Stimulated activated CD4-positive, alpha-beta T cell treated with anti-CD3 and anti-CD28 coated beads, Interleukin-1b, Interleukin-23, amount 100 ng/mL, for 1 hour (primary cell): ENCODE data around the gene CCDC51.
"Not testable (repeated sequence)": the region's sequence is repeated elsewhere in the genome, so short reads cannot be mapped to it uniquely, and the experiment has no call there.

ENCODE experiments used
- DNase-seq, 2 donors: peaks; one replicate each; pipeline ENCODE4 v3.0.0-alpha.2; 2020; ENCODE audit warnings: low read depth in 2 of 2

The CCDC51 gene, protein sequence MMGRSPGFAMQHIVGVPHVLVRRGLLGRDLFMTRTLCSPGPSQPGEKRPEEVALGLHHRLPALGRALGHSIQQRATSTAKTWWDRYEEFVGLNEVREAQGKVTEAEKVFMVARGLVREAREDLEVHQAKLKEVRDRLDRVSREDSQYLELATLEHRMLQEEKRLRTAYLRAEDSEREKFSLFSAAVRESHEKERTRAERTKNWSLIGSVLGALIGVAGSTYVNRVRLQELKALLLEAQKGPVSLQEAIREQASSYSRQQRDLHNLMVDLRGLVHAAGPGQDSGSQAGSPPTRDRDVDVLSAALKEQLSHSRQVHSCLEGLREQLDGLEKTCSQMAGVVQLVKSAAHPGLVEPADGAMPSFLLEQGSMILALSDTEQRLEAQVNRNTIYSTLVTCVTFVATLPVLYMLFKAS

DNA sequence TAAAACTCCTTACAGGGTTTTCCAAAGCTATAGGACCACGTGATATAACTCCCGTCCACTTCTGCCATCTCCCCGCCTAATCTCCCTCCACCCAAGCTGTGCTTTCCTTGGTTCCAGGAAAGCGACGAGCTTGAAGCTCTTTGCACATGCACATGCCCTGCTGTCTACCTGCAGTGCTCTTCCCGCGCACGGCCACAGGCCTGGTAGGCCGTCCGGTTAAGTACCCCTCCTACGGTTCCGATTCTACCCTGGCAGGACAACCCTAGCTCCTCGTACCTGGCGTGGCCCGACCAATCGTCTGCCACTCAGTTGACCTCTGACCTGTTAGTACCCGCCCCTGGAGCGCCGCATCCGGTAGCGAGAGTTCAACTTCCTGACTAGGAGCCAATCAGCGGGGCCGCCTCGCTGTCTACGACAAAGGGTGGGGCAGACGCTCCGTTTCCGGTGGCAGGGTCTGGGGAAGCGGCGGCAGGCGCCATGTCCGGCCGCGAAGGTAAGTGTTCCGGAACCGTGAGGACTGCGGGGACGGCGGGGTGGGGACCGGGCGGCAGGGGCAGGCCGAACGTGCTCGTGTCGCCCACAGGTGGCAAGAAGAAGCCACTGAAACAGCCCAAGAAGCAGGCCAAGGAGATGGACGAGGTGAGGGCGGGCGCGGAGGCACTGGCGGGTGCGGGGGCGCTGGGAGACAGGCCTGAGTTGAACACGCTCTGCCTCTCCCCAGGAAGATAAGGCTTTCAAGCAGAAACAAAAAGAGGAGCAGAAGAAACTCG lies at the start of gene CCDC51, which contains the start of gene TMA7:
Gene CCDC51 (minus strand): TSS at position 300 of the 770 bp plus-strand sequence. CDS start 4,991 bp downstream, outside the sequence.
Gene TMA7 (plus strand): TSS at position 438 of the 770 bp plus-strand sequence. CDS start 40 bp downstream, at position 478.
- peak; percentile 92 to 94 for DNase-seq

DNA sequence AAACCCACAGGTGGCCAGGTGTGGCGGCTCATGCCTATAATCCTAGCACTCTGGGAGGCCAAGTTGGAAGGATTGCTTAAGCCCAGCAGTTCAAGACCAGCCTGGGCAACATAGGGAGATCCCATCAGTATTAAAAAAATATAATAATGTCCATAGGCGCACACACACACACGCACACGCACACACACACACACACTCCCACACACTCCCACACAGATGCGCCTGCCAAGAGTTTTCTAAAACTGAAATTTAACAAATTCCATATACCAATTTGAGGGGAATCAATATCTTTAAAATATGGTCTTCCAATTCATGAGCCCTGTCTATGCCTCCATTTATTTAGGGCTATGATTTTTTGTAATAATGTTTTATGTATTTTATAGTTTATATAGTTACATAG lies 47.0 kb upstream of the CCDC51 start:
- DNase-seq: no peak

DNA sequence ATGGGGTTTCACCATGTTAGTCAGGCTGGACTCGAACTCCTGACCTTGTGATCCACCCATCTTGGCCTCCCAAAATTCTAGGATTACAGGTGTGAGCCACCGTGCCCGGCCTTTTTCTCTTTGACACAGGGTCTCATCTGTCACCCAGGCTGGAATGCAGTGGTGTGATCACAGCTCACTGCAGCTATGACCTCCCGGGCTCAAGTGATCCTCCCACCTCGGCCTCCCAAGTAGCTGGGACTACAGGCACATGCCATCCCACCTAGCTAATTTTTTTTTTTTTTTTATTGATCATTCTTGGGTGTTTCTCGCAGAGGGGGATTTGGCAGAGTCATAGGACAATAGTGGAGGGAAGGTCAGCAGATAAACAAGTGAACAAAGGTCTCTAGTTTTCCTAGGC lies 42.9 kb upstream of the CCDC51 start:
- not testable (repeated sequence) for DNase-seq

DNA sequence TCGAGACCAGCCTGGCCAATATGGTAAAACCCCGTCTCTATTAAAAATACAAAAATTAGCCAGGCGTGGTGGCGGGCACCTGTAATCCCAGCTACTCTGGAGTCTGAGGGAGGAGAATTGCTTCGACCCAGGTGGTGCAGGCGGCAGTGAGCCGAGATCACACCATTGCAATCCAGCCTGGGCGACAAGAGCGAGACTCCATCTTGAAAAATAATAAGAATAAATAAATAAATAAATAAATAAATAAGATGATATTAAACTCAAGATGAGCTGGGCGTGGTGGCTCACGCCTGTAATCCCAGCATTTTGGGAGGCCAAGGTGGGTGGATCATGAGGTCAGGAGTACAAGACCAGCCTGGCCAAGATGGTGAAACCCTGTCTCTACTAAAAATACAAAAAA lies 41.0 kb upstream of the CCDC51 start:
- DNase-seq: not testable (repeated sequence)

DNA sequence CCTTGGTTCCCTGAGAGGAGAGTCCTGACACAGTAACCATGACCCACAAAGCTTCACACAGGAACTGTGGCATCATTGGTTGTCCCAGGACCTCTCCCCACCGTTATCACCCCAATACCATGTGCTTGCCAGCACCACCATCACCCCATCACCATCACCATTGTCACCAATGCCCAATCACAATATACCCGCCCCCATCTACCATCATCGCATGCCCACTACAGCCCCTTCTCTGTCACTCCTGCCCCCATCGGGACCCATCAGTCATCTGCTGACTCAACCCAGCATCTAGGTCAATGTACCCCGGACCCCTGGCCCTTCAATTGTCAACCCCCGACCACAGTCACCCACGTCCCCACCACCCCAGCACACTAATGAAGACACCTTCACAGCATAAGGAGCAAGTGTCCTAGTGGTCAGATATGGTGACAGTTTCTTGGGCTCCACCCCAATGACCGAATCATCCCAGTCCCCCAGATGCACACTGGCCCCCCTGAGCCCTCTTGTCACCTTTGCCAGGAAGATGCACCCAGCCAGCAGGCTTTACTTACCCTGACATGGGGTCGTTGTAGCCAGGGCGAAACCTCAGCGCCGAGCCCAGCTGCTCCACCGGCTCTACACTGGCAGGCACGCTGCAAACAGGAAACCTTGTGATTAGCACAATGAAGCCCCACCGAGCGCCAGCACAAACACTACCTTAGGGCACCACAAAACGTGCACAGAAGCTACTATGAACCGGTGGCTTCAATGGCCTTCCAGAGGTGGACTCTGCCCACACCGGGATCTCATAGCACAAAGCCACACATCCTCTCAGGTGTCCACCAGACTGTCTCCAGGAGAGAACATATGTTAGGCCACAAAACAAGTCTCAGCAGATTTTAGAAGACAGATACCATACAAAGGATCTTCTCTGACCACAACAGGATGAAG lies 39.0 kb upstream of the CCDC51 start:
- no peak for DNase-seq

DNA sequence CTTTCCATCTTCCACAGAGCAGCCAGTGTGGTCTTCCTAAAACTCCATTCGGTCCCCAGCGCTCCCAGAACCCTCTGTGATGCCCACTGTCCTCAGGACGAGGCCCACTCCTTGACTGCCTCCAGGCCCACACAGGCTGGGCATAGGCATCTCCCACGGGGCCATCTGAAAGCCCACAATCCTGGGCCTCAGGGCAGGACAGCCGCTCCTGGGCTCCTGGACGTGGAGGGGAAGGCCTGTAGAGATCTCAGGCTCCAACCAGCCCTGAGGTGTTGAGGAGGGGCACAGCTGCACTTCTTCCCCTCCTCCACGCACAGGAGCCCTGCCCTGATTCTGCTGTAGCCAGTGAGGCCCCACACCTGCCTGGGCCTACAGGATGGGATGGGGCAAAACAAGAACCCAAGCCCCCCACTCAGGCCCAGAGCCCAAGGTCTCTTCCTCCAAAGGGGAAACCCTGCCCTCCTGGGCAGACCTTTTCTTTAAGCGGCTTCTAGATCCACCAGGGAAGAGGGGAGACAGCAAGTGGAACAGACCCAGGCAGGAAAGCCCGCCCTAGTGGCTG lies 38.1 kb upstream of the CCDC51 start:
- no peak for DNase-seq

DNA sequence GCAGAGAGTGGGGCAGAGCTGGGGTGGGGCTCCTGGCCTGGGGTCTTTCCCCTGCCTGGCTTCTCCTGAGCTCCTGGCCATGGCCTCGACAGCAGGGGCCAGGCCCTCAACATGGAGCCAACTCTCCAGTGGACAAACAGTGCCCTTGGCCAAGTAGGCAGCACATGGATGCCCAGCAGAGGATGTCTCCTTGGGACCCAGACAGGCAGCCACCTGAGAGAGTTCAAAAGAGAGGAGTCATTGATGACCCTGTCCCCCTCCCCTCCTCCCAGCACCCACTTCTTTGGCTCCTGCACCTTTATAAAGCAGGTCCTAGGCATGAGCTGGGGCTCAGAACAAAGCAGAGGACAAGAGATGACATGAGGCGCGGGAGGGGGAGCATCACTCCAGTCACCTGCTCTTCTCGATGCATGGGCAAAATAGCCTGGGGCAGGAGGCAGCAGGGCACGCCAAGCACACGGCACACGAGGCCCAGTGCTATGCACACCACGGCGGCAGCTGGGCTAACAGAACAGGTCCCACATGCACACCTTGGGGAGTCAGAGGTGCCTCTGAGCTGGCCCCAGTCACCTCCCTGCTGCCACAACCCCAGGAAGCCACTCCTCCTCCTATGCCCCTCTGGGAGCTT lies 36.6 kb upstream of the CCDC51 start:
- no peak for DNase-seq

DNA sequence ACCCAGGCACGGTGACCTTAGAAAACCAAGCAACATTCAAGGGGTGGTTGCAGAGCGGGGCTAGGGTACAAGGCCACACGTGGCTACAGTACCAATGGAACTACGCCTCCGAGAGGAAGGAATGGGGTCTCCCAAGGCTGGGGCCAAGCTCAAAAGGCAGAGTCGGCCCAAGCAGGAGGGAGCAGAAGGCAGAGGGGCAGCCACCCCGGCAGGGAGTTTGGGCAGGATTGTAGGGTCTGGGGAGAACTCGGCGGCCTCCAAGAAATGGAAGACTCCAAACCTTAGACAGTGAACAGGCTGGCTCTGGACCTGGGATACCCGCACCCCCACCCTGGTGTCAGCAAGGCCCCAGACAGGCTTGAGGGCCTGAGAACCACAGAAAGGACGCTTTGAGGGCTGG lies 35.3 kb upstream of the CCDC51 start:
- no peak for DNase-seq

DNA sequence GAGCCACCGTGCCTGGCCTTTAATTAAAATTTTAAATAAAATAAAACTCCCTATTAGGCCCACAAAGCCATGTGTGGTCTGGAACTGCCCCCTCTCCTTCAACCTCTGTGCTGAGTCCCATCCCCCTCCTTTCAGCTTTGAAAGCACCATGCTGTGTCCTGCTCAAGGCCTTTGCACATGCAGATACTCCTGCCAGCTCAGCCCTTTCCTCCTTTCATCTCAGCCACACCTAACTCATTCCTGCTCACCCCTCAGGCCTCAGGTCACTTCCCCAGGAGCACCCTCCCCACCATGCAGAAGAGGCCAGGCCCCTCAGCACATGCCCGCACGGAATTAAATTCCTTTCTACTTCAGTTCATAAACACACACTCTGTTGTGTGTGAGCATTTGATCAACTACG lies 34.7 kb upstream of the CCDC51 start:
- DNase-seq: no peak

DNA sequence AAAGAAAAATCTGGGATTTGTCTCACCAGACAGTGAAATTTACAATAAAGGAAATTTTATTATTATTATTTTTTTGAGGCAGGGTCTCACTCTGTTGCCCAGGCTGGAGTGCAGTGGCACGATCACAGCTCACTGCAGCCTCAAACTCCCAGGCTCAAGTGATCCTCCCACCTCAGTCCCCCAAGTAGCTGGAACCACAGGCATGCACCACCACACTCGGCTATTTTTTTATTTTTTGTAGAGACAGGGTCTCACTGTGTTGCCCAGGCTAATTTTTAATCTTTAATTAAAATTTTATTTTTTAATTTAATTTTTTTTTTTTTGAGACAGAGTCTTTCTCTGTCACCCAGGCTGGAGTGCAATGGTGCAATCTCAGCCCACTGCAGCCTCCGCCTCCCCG lies 34.1 kb upstream of the CCDC51 start:
- not testable (repeated sequence) for DNase-seq

DNA sequence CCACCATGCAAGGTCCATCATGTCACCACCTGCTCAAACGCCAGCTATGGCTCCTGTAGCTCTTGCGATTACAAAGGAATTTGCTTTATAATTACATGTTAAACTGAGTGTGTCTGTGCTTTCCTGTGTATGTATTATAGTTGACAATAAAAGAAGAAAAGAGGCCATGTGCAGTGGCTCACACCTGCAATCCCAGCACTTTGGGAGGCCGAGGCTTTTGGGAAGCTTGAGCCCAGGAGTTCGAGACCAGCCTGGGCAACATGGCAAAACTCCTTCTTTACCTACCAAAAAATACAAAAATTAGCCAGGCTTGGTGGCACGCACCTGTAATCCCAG lies 33.7 kb upstream of the CCDC51 start:
- no peak for DNase-seq

DNA sequence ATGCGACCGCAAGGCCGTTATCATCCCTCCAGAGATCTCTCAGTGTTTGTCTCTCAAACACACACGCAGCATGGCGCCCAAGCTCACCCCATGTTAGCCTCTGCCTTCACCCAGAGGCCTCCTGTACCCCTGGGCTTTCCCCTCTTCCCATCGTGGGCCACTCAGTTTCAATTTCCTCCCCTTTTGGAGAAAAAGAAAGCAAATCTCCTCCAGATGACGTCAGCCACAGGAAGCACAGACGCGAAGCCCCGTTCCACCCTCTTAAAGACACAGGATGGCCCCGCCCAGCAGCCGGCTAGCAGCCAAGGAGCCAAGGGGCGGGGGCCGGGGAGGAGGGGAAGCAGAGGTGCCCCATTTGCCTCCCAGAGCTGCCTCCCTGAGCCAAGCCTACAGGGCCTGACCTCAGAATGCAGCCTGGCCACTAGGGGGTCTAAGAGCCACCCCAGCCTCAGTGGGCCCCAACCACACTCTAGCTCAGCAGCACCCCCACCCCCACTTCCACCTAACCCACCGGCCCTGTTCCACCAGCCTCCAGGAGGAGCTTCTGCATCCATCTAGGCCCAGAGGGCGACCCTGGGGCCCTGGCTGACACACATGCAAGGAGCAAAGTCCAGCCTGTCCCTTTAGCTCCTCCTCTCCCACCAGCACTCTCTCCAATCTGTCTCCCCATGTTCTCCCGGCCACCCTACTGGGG lies 33.2 kb upstream of the CCDC51 start:
- peak; percentile 79 to 83 for DNase-seq

DNA sequence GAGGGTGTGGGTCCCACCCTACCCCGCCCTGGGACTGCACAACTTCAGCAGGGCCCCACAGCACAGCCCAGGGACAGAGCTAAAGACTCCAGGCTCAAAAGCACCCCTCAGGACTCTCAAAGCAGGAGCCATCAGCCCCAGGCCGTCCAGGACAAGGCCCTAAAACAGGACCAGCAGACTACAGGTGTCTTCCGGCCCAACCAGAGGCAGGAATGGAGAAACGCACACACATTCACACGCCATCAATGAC lies 32.7 kb upstream of the CCDC51 start:
- DNase-seq: no peak

DNA sequence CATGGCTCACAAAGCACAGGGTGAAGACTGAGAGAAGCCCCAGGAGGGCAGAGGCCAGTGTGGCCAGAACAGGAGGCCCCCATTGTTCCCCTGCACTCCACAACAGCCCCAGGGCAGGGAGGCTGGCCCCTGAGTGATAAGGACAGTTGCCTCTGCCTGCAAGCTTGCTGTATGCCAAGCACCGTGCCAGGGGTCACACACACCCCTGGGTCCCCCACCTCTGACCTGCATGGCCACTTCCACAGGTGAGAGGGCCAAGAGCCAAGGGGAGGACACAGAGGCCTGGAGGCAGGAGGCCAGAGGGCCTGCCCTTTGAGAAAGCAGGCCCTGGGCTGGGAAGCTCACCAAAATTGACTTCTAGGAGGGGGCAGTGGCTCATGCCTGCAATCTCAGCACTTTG lies 30.4 kb upstream of the CCDC51 start:
- no peak for DNase-seq

DNA sequence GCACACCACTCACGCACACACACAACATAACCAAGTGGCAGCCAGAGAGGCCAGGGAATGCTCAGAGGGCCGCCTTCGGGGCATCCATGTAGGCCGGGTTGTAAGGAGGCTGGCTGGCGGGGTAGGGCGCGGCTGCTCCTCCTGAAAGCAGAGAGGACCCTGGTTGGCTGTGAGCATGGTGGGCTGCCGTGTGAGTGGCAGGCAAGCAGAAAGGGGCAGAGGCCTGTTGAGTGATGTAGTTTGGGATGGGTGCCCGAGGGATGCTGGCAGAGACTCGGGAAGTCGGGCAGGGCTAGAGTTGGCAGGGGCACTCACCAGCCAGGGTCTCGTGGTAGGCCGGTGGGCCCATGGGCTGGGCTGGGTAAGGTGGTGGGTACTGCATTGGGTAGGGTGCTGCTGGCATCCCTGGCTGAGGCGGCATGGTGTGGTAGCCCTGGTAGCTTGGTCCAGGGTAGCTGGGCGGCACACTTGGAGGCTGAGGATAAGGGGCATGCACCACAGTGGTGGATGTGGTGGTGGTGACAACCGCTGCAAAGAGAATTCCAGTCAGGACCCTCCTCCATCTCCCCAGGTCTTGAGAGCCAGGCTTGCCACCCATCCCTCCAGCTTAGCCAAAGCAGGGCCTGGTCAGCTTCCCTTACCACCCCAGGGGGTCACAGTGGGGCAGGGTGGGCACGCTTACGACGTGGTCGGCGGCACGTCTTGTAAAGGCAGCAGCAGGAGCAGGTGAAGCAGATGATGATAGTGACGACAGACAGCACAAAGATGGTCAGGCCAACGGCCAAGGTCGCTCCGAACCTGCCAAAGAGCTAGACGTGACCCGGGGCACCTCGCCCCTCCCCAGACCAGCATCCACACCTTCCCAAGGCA lies 29.4 kb upstream of the CCDC51 start:
- DNase-seq: no peak

DNA sequence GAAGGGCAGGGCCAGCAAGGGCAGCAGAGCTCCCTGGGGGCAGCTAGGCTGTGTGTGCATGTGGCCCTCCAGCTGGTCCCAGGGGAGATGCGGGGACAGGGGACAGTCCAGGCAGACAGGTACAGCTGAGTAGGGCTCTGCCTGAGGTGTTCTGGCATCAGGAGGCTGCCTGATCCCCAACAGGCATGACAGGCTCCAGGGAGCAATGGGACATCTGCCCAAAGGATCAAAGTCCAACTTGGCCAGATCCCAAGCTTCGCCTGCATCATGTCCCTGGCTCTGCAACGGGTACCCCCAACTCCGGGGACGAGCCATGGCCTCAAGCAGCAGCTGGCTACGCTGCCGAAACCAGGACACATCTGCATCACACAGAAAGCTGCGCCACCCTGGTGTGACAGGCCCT lies 28.4 kb upstream of the CCDC51 start:
- DNase-seq: no peak

DNA sequence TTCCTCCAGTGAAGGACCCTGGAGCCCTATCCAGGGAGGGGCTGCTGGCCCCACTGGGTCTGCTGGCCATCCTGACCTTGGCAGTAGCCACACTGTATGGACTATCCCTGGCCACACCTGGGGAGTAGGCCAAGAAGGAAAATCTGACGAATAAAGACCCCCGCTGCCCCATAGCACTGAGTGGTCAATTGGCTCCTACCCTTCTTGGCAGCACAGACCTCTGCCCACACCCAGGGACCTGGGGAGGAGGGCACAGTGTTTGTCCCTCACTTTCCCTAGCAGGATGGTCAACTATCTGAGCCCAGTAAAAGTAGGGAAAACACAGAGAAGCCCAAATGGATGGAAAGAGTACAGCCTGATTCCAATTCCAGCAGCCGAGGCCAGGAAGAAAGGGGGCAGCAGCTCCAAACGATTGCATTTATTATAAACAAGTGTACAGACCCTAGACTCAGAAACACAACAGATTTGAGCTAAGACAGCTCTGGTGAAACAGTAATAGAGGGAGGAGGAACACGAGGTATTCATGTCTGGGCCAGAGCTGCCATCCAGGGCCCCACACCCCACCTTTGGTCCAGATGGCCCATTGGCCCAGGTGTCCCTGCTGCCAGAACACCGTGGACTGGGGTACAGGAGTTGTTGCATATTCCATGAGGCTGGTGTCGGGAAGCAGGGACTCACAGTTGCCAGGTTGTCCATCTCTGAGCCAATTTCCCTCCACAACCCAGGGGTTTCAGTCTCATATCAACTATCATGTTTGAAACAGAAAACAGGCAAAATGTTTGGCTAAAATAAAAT lies 27.8 kb upstream of the CCDC51 start:
- DNase-seq: no peak

DNA sequence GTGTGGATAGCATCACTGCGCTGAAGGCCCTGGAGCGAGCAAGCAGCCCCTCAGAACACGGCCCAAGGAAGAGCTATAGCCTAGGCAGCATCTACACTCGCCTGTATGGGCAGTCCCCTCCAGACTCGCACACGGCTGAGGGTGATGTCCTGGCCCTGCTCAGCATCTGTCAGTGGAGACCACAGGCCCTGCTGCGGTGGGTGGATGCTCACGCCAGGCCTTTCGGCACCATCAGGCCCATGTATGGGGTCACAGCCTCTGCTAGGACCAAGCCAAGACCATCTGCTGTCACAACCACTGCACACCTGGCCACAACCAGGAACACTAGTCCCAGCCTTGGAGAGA lies 27.2 kb upstream of the CCDC51 start:
- no peak for DNase-seq
